HepG2 (cell line): ENCODE data around the gene CSF3R. TPM values are rescaled to one million over a fixed set of nuclear protein-coding genes. Genes with fewer than 3 reads are reported as not detected.
A peak's percentile ranks its signal among the peaks of the same experiment; 100 is the strongest.

Experiments
- ARID5B ChIP-seq: IDR thresholded peaks from 2 replicates; pipeline ENCODE4 v1.4.0; 2020; ENCODE audit warnings: mild to moderate bottlenecking, missing genetic modification reagents
- ATF7-NPFF ChIP-seq: sonication (generic); formaldehyde crosslinking; IDR thresholded peaks from 2 replicates; pipeline ENCODE4 v1.8.1; 2023; ENCODE audit warnings: mild to moderate bottlenecking, low read depth, missing genetic modification reagents, moderate library complexity
- BCL6 ChIP-seq: IDR thresholded peaks from 2 replicates; pipeline ENCODE4 v1.6.1; 2016; ENCODE audit warnings: missing genetic modification reagents, missing compliant biosample characterization
- GLMP ChIP-seq: sonication (generic); formaldehyde crosslinking; IDR thresholded peaks from 2 replicates; pipeline ENCODE4 v1.9.0; 2021; ENCODE audit warnings: missing genetic modification reagents, mild to moderate bottlenecking, borderline replicate concordance
- NBN ChIP-seq: fragments of 450-650 bp; conservative IDR thresholded peaks from 2 replicates; pipeline ENCODE4 v1.6.1; 2017
- TIGD3 ChIP-seq: sonication (generic); formaldehyde crosslinking; IDR thresholded peaks from 2 replicates; pipeline ENCODE4 v1.5.1; 2020; ENCODE audit warnings: mild to moderate bottlenecking, missing genetic modification reagents, borderline replicate concordance
- ZNF580 ChIP-seq: IDR thresholded peaks from 2 replicates; pipeline ENCODE4 v1.6.1; 2016; ENCODE audit warnings: low read depth, borderline replicate concordance
- polyA plus RNA-seq, 8 experiments: library from polyadenylated mRNA; depleted of rRNA in 3 of 8; stranded (reverse) in 7 of 8; unstranded in 1 of 8; fragments of >200 nt; fragmentation: Illumina TruSeq in 4 of 8; extraction: Trizol in 4 of 8; gene quantifications; 2 replicates each; pipeline versions ENCODE4 v1.2.1 to v1.2.3, GENCODE V29; 2011 to 2016; ENCODE audit warnings: low read depth in 4 of 8, missing spikeins in 1 of 8, mixed read lengths in 1 of 8; ENCODE audit not compliant: insufficient read depth in 1 of 8
- total RNA-seq, 5 experiments: library from RNA; depleted of rRNA; stranded (reverse); fragments of >200 nt; fragmentation: Illumina TruSeq; extraction: Trizol; gene quantifications; 2 replicates each; pipeline ENCODE4 v1.2.3, GENCODE V29; 2016; ENCODE audit warnings: low read depth in 1 of 5

Gene CSF3R
- total and polyA plus RNA-seq, 2 of the 13 experiments (the other 11 are each of a cell fraction or from before 2014, with no cell fraction given), result 11.9 to 28.8 TPM

- no peak for TF ChIP-seq GLMP (CRISPR knock-in tag)
- TF ChIP-seq ZNF580 (CRISPR knock-in tag), result peak; percentile 75; the same call in 1 of the 2 replicates
- TF ChIP-seq BCL6 (CRISPR knock-in tag), result 0 out of 2 replicates have a peak, but pooled peaks have one; percentile 25
- TF ChIP-seq TIGD3 (CRISPR knock-in tag), result no peak
- TF ChIP-seq ARID5B, result no peak; the same call in 1 of the 2 replicates
- TF ChIP-seq NBN, result no peak
- TF ChIP-seq ATF7-NPFF (CRISPR knock-in tag), result peak; percentile 54
Measured at GRCh38 chr1:36450270-36450918, 32.3 kb downstream of the CSF3R start, which contains the start of gene OSCP1 (continued).
